HCT116 (cell line): ENCODE data around the gene IGF2BP3.

Experiments
- EZH2 ChIP-seq: fragments of 200-600 bp; sonication (generic); IDR thresholded peaks from 2 replicates; pipeline ENCODE4 v1.6.1; 2017; ENCODE audit warnings: antibody characterized with exemption, mixed run types
- POLR2AphosphoS5 ChIP-seq: IDR thresholded peaks from 2 replicates; pipeline ENCODE4 v1.6.1; 2011; ENCODE audit warnings: mild to moderate bottlenecking, low read depth, low read length, moderate library complexity
- REST ChIP-seq: IDR thresholded peaks from 2 replicates; pipeline ENCODE4 v1.6.1; 2012; ENCODE audit warnings: low read depth
- SP1 ChIP-seq: IDR thresholded peaks from 2 replicates; pipeline ENCODE4 v1.6.1; 2012; ENCODE audit warnings: low read depth
- TF ChIP-seq, protein P1 (sequence below), 3 experiments: fragments of 200-600 bp in 1 of 3; sonication (generic) in 1 of 3; IDR thresholded peaks in 2 of 3; conservative IDR thresholded peaks in 1 of 3; 2 replicates each; pipeline ENCODE4 v1.5.1; 2012 to 2017; ENCODE audit warnings: low read depth in 2 of 3, low read length in 2 of 3, antibody characterized with exemption in 1 of 3, borderline replicate concordance in 1 of 3, control low read depth in 1 of 3, mild to moderate bottlenecking in 1 of 3, mixed read lengths in 1 of 3, mixed run types in 1 of 3, moderate library complexity in 1 of 3; ENCODE audit not compliant: insufficient read depth in 1 of 3

GRCh38 chr7:23279819-23280525 is 190.3 kb downstream of the IGF2BP3 start:
- TF ChIP-seq, protein P1, sequence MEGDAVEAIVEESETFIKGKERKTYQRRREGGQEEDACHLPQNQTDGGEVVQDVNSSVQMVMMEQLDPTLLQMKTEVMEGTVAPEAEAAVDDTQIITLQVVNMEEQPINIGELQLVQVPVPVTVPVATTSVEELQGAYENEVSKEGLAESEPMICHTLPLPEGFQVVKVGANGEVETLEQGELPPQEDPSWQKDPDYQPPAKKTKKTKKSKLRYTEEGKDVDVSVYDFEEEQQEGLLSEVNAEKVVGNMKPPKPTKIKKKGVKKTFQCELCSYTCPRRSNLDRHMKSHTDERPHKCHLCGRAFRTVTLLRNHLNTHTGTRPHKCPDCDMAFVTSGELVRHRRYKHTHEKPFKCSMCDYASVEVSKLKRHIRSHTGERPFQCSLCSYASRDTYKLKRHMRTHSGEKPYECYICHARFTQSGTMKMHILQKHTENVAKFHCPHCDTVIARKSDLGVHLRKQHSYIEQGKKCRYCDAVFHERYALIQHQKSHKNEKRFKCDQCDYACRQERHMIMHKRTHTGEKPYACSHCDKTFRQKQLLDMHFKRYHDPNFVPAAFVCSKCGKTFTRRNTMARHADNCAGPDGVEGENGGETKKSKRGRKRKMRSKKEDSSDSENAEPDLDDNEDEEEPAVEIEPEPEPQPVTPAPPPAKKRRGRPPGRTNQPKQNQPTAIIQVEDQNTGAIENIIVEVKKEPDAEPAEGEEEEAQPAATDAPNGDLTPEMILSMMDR (IDR thresholded peaks at IDR 0.05 in 2 of 3, conservative IDR thresholded peaks at IDR 0.05 in 1 of 3; ENCODE audit: borderline replicate concordance in 1 of 3, insufficient read depth in 1 of 3, low read depth in 2 of 3, low read length in 2 of 3) = no peak
- TF ChIP-seq EZH2 (no peak), SP1 (no peak), POLR2AphosphoS5 (no peak), REST (no peak)
